Transverse colon (tissue), 3 donors: Measurements from ENCODE around the gene PRR5.

Experiments used
- CTCF ChIP-seq, 5 experiments: fragments of 200-600 bp in 3 of 5; fragments of 450-650 bp in 2 of 5; sonication (generic) in 3 of 5; IDR thresholded peaks; 1 replicate in 2 of 5; 2 replicates in 3 of 5; pipeline ENCODE4 v1.5.1; 2016 to 2017; ENCODE audit warnings: antibody characterized with exemption in 5 of 5, inconsistent platforms in 3 of 5, mild to moderate bottlenecking in 2 of 5, moderate library complexity in 1 of 5
- EP300 ChIP-seq: sonication (generic); formaldehyde crosslinking; IDR thresholded peaks from one replicate; pipeline ENCODE4 v1.6.1; 2017; ENCODE audit warnings: antibody characterized with exemption, low read depth

GRCh38 chr22:44743804-44744211 is 41.8 kb downstream of the PRR5 start:
- TF ChIP-seq CTCF (IDR thresholded peaks at IDR 0.05) (no peak), EP300 (no peak)
